ENCODE results near the gene AIF1L. TPM values are rescaled to one million over a fixed set of nuclear protein-coding genes. Genes with fewer than 3 reads are reported as not detected.

Gene AIF1L
- total RNA-seq, 1 experiment from 2014 or later = 6.0 TPM

DNA sequence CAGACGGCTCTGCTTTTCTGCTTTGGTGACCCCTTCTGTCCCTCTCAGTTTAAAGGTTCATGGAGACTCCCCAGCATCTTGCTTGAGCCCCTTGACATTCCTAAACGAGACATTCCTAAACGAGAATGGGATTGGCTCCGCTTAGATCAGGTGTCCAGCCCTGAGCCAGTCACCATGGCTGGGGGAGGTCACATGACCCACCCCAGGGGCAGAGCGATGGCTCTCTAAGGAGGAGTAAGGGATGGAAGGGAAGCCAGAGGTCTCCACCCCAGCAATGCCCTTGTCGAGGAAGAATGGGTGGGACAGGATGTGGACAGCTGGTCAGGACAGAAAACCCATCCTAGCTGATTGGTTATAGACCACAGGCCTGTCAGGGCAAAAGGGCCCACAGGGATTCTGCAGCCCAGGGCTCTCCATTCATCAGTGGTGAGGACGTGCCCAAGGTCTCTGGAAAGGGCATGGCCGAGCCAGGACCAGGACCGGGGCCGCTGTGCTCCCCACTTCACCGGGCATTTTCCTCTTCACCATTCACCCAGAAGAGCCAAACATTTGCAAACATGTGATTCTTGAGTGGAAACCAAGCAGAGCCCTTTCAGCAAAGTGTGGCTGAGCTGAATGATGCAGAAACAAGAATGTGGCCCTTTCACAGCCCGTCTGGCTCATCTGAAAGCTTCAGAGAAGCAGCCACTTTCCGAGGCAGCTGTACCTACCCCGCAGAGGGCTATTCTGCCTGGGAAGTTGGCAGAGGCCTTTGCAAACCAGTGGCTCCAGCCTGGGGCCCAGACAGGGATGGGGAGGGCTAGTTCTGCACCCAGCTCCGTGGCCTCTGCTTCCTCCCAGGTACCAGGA lies 19.8 kb upstream of the AIF1L start:
- Histone ChIP-seq H3K36me3 (ENCODE audit: control insufficient read depth, insufficient read depth, low read length) (no peaks in the 10 kb centered on the region), H3K9me3 (ENCODE audit: control insufficient read depth, insufficient read depth, low read depth, low read length) (no peaks in the 10 kb centered on the region), H3K4me1 (ENCODE audit: control insufficient read depth, insufficient read depth, low read length) (no peaks in the 10 kb centered on the region), H3K4me3 (ENCODE audit: low read depth in 2 of 2, low read length in 2 of 2) (no peak overlapping the region), H3K27ac (ENCODE audit: low read length) (no peak overlapping the region), H3K27me3 (ENCODE audit: control insufficient read depth, insufficient read depth, low read length) (no peaks in the 10 kb centered on the region)
- ChIA-PET CTCF (interaction anchor here (0.7 kb wide), 1 partner anchor 34 kb away, joined by 3 read pairs; no protein-coding TSS in a partner anchor), POLR2A (no interaction called here)
- BruUV-seq (replicated peaks) = no TSS peak
- intact Hi-C loops (cut with micrococcal nuclease; ENCODE audit: unreplicated experiment) (no loop called here), in situ Hi-C loops (cut with HindIII; ENCODE audit: low pct_unique_long_range_greater_than_20kb, low sequenced_read_pairs) (no loop called here)
- DNase-seq (ENCODE audit: low read depth, low spot score) (no peak), ATAC-seq (0 out of 2 replicates have a peak, but pooled peaks have one; percentile 21)
- TF ChIP-seq TCF7L2 (IDR thresholded peaks at IDR 0.05; ENCODE audit: low read depth, low read length) = no peak
- no peak for TF ChIP-seq POLR2AphosphoS5 (IDR thresholded peaks at IDR 0.05; ENCODE audit: low read depth, low read length)
- TF ChIP-seq, protein P1, sequence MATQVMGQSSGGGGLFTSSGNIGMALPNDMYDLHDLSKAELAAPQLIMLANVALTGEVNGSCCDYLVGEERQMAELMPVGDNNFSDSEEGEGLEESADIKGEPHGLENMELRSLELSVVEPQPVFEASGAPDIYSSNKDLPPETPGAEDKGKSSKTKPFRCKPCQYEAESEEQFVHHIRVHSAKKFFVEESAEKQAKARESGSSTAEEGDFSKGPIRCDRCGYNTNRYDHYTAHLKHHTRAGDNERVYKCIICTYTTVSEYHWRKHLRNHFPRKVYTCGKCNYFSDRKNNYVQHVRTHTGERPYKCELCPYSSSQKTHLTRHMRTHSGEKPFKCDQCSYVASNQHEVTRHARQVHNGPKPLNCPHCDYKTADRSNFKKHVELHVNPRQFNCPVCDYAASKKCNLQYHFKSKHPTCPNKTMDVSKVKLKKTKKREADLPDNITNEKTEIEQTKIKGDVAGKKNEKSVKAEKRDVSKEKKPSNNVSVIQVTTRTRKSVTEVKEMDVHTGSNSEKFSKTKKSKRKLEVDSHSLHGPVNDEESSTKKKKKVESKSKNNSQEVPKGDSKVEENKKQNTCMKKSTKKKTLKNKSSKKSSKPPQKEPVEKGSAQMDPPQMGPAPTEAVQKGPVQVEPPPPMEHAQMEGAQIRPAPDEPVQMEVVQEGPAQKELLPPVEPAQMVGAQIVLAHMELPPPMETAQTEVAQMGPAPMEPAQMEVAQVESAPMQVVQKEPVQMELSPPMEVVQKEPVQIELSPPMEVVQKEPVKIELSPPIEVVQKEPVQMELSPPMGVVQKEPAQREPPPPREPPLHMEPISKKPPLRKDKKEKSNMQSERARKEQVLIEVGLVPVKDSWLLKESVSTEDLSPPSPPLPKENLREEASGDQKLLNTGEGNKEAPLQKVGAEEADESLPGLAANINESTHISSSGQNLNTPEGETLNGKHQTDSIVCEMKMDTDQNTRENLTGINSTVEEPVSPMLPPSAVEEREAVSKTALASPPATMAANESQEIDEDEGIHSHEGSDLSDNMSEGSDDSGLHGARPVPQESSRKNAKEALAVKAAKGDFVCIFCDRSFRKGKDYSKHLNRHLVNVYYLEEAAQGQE (IDR thresholded peaks at IDR 0.05; ENCODE audit: insufficient read depth in 1 of 2, low read depth in 2 of 2, low read length in 1 of 2) = no peak
- no peak for TF ChIP-seq SIN3A (IDR thresholded peaks at IDR 0.05; ENCODE audit: borderline replicate concordance, insufficient read depth, low read depth, low read length)
- TF ChIP-seq, protein P2, sequence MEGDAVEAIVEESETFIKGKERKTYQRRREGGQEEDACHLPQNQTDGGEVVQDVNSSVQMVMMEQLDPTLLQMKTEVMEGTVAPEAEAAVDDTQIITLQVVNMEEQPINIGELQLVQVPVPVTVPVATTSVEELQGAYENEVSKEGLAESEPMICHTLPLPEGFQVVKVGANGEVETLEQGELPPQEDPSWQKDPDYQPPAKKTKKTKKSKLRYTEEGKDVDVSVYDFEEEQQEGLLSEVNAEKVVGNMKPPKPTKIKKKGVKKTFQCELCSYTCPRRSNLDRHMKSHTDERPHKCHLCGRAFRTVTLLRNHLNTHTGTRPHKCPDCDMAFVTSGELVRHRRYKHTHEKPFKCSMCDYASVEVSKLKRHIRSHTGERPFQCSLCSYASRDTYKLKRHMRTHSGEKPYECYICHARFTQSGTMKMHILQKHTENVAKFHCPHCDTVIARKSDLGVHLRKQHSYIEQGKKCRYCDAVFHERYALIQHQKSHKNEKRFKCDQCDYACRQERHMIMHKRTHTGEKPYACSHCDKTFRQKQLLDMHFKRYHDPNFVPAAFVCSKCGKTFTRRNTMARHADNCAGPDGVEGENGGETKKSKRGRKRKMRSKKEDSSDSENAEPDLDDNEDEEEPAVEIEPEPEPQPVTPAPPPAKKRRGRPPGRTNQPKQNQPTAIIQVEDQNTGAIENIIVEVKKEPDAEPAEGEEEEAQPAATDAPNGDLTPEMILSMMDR (IDR thresholded peaks at IDR 0.05) = no peak

DNA sequence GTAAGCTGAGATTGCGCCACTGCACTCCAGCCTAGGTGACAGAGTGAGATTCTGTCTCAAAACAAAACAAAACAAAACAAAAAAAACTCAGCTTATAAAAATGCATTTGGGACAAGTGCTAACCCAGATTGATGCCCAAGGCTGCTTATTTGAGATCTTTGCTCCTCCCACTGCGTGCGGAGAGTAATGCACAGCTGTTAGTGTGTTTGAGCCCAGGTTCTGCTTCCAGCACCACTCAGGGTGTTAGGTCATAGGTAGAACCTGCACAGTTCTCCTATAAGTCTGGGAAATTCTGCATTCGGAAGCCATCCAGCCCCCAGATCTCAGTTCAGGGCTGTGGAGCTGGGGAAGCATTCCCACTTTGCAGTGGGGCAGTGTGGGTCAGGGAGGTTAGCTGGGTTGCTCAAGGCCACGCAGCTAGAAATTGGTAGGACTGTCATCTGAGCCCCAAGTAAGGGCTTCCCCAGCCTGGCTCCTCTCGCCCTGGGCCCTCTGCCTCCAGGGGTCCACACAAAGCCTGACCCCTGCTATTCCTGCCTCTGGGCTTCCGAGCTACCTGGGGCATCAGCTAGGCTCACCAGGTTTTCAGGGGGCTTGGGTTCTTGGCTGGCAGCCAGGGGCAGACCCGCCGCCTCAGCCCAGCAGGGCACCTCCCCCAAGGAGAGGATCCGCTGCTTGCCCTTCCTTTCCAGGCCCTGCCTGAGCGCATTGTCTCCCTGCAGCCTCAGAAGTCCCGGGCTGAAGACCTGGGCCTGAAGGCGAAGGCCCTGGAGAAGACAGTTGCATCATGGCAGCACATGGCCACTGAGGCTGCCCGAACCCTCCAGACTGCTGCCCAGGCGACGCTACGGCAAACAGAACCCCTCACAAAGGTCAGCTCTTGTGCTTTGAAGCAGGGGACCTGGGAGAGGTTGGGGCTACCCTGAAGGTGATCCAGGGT lies 17.6 kb upstream of the AIF1L start:
- POLR2A ChIA-PET = no interaction called here
- ATAC-seq = no peak

More for the DNA sequence above, 17.6 kb upstream of the AIF1L start:
- in situ Hi-C loops (cut with HindIII; ENCODE audit: low pct_unique_long_range_greater_than_20kb, low sequenced_read_pairs) (no loop called here), intact Hi-C loops (cut with micrococcal nuclease; ENCODE audit: unreplicated experiment) (no loop called here)
- Histone ChIP-seq H3K4me3 (ENCODE audit: low read depth in 2 of 2, low read length in 2 of 2) (no peak overlapping the region), H3K36me3 (ENCODE audit: control insufficient read depth, insufficient read depth, low read length) (no peaks in the 10 kb centered on the region), H3K27ac (ENCODE audit: low read length) (no peak overlapping the region), H3K9me3 (ENCODE audit: control insufficient read depth, insufficient read depth, low read depth, low read length) (no peaks in the 10 kb centered on the region), H3K27me3 (ENCODE audit: control insufficient read depth, insufficient read depth, low read length) (no peaks in the 10 kb centered on the region), H3K4me1 (ENCODE audit: control insufficient read depth, insufficient read depth, low read length) (peaks cover 4% of the 10 kb centered on the region)
- TF ChIP-seq, protein P1 (IDR thresholded peaks at IDR 0.05; ENCODE audit: insufficient read depth in 1 of 2, low read depth in 2 of 2, low read length in 1 of 2) = no peak
- TF ChIP-seq SIN3A (IDR thresholded peaks at IDR 0.05; ENCODE audit: borderline replicate concordance, insufficient read depth, low read depth, low read length) = no peak
- TF ChIP-seq TCF7L2 (IDR thresholded peaks at IDR 0.05; ENCODE audit: low read depth, low read length) = no peak
- TF ChIP-seq, protein P2 (IDR thresholded peaks at IDR 0.05) = no peak
- no peak for TF ChIP-seq POLR2AphosphoS5 (IDR thresholded peaks at IDR 0.05; ENCODE audit: low read depth, low read length)
- CTCF ChIA-PET = no interaction called here
- no peak for DNase-seq (ENCODE audit: low read depth, low spot score)
- BruUV-seq (replicated peaks) = no TSS peak

Data from Panc1 (cell line).